HCT116 (cell line): ENCODE measurements around the gene COL20A1.

Source experiments
- CTCF ChIP-seq, 3 experiments: fragments of 200-600 bp in 1 of 3; sonication (generic) in 1 of 3; IDR thresholded peaks in 2 of 3; conservative IDR thresholded peaks in 1 of 3; 2 replicates each; pipeline ENCODE4 v1.5.1; 2012 to 2017; ENCODE audit warnings: low read depth in 2 of 3, low read length in 2 of 3, antibody characterized with exemption in 1 of 3, borderline replicate concordance in 1 of 3, control low read depth in 1 of 3, mild to moderate bottlenecking in 1 of 3, mixed read lengths in 1 of 3, mixed run types in 1 of 3, moderate library complexity in 1 of 3; ENCODE audit not compliant: insufficient read depth in 1 of 3
- POLR2A ChIP-seq: IDR thresholded peaks from 2 replicates; pipeline ENCODE4 v1.7.0; 2011; ENCODE audit warnings: borderline replicate concordance; ENCODE audit not compliant: insufficient read depth, insufficient read length; ENCODE audit errors: extremely low read depth

- TF ChIP-seq POLR2A (no peak), CTCF (IDR thresholded peaks at IDR 0.05 in 2 of 3, conservative IDR thresholded peaks at IDR 0.05 in 1 of 3; ENCODE audit: borderline replicate concordance in 1 of 3, insufficient read depth in 1 of 3, low read depth in 2 of 3, low read length in 2 of 3) (no peak)
Measured at GRCh38 chr20:63315240-63315689, 22.3 kb downstream of the COL20A1 start.
